Retinal pigment epithelial cell (primary cell): ENCODE results near the gene CASP10.

Experiments
- DNase-seq: peaks from one replicate; pipeline ENCODE4 v3.0.0-alpha.2; 2010; ENCODE audit warnings: low read depth
- H3K4me3 ChIP-seq: 2 replicates; pipeline ENCODE4 v1.5.1; 2011; ENCODE audit warnings: mild to moderate bottlenecking, low read length, control low read depth, moderate library complexity
- CTCF ChIP-seq: conservative IDR thresholded peaks from 2 replicates; pipeline ENCODE4 v1.5.1; 2011; ENCODE audit warnings: low read depth, low read length, control low read depth, inconsistent platforms

CASP10 gene

GRCh38 chr2:201188449-201188848 is 5.5 kb downstream of the CASP10 start:
- TF ChIP-seq CTCF, result no peak
- H3K4me3 ChIP-seq, result no peak overlapping the region
- DNase-seq, result no peak

GRCh38 chr2:201191132-201191875 is 8.4 kb downstream of the CASP10 start:
- no peak overlapping the region for H3K4me3 ChIP-seq
- no peak for DNase-seq
- no peak for TF ChIP-seq CTCF

GRCh38 chr2:201194097-201194496 is 11.2 kb downstream of the CASP10 start:
- no peak for TF ChIP-seq CTCF
- DNase-seq, result no peak
- no peak overlapping the region for H3K4me3 ChIP-seq

GRCh38 chr2:201195331-201195730 is 12.4 kb downstream of the CASP10 start:
- no peak overlapping the region for H3K4me3 ChIP-seq
- TF ChIP-seq CTCF, result no peak
- no peak for DNase-seq

GRCh38 chr2:201196003-201196402 is 13.1 kb downstream of the CASP10 start:
- TF ChIP-seq CTCF, result no peak
- no peak overlapping the region for H3K4me3 ChIP-seq
- DNase-seq, result no peak

GRCh38 chr2:201196803-201197202 is 13.9 kb downstream of the CASP10 start:
- no peak for TF ChIP-seq CTCF
- no peak for DNase-seq
- no peak overlapping the region for H3K4me3 ChIP-seq

- TF ChIP-seq CTCF, result no peak
- DNase-seq, result no peak
- no peak overlapping the region for H3K4me3 ChIP-seq
These were observed 14.8 kb downstream of the CASP10 start for GRCh38 chr2:201197781-201198180.
